WTC11 (cell line): Measurements from ENCODE around the gene TMIE. TPM values are rescaled to one million over a fixed set of nuclear protein-coding genes. Genes with fewer than 3 reads are reported as not detected.

ENCODE experiments used
- ATAC-seq: fragments of 200-7000 bp; cut with Tn5 transposase; 2 replicates; pipeline ENCODE4 v1.10.0; 2021; ENCODE audit warnings: mild to moderate bottlenecking, moderate library complexity
- CTCF ChIA-PET: fragments of 300-600 bp; sonication (Branson Sonifier 250); formaldehyde crosslinking; loops from one replicate; lab custom pipeline; 2021; ENCODE audit warnings: antibody characterized with exemption; lab: Charles Lee
- POLR2A ChIA-PET: fragments of 350-600 bp; sonication (Branson Sonifier 250); formaldehyde crosslinking; loops from one replicate; lab custom pipeline; 2021; ENCODE audit warnings: antibody characterized with exemption; lab: Charles Lee
- DNase-seq: peaks from one replicate; pipeline ENCODE4 v3.0.0; 2021; ENCODE audit warnings: low spot score
- H3K27ac Mint-ChIP-seq: 2 replicates; pipeline ENCODE4 v1.8.0; 2021; ENCODE audit warnings: mixed read lengths
- H3K27me3 Mint-ChIP-seq: 2 replicates; pipeline ENCODE4 v1.8.0; 2021; ENCODE audit warnings: low read depth, mild to moderate bottlenecking, moderate library complexity, mixed read lengths
- H3K36me3 Mint-ChIP-seq: 2 replicates; pipeline ENCODE4 v1.8.0; 2021; ENCODE audit warnings: mixed read lengths
- H3K4me1 Mint-ChIP-seq: 2 replicates; pipeline ENCODE4 v1.8.0; 2022; ENCODE audit warnings: mixed read lengths
- H3K4me3 Mint-ChIP-seq: 2 replicates; pipeline ENCODE4 v1.8.0; 2021; ENCODE audit warnings: mild to moderate bottlenecking, moderate library complexity, mixed read lengths
- H3K9me3 Mint-ChIP-seq: 2 replicates; pipeline ENCODE4 v1.8.0; 2021; ENCODE audit warnings: mixed read lengths
- ATF2 ChIP-seq: sonication (generic); formaldehyde crosslinking; IDR thresholded peaks from 2 replicates; pipeline ENCODE4 v1.8.1; 2022; ENCODE audit warnings: low read depth, missing genetic modification reagents, borderline replicate concordance
- ATF6 ChIP-seq: sonication (generic); formaldehyde crosslinking; IDR thresholded peaks from 2 replicates; pipeline ENCODE4 v1.8.1; 2023; ENCODE audit warnings: mild to moderate bottlenecking, missing genetic modification reagents
- CDX4 ChIP-seq: fragments of 250-450 bp; sonication (Bioruptor Pico); IDR thresholded peaks from 2 replicates; pipeline ENCODE4 v1.9.0; 2021; ENCODE audit warnings: moderate library complexity, mild to moderate bottlenecking, inconsistent platforms, borderline replicate concordance
- CTCF ChIP-seq: fragments of 200-600 bp; IDR thresholded peaks from 2 replicates; pipeline ENCODE4 v1.8.0; 2022; ENCODE audit warnings: antibody characterized with exemption
- E2F4 ChIP-seq: sonication (generic); formaldehyde crosslinking; IDR thresholded peaks from 2 replicates; pipeline ENCODE4 v1.8.1; 2022; ENCODE audit warnings: low read depth, mild to moderate bottlenecking, moderate library complexity, missing genetic modification reagents, borderline replicate concordance
- ESRRA ChIP-seq: sonication (generic); formaldehyde crosslinking; IDR thresholded peaks from 2 replicates; pipeline ENCODE4 v1.8.1; 2022; ENCODE audit warnings: mild to moderate bottlenecking, missing genetic modification reagents, borderline replicate concordance
- ETV6 ChIP-seq: sonication (generic); formaldehyde crosslinking; IDR thresholded peaks from 2 replicates; pipeline ENCODE4 v1.8.1; 2022; ENCODE audit warnings: mild to moderate bottlenecking, missing genetic modification reagents
- FOXP1 ChIP-seq: sonication (generic); formaldehyde crosslinking; IDR thresholded peaks from 2 replicates; pipeline ENCODE4 v1.8.0; 2022; ENCODE audit warnings: missing genetic modification reagents, mild to moderate bottlenecking, moderate library complexity, borderline replicate concordance
- MLX ChIP-seq: sonication (generic); formaldehyde crosslinking; IDR thresholded peaks from 2 replicates; pipeline ENCODE4 v1.8.1; 2023; ENCODE audit warnings: mild to moderate bottlenecking, missing genetic modification reagents, moderate library complexity
- NFYB ChIP-seq: sonication (generic); formaldehyde crosslinking; conservative IDR thresholded peaks from 2 replicates; pipeline ENCODE4 v1.8.0; 2022; ENCODE audit warnings: low read depth, missing genetic modification reagents
- NR3C1 ChIP-seq: sonication (generic); formaldehyde crosslinking; conservative IDR thresholded peaks from 2 replicates; pipeline ENCODE4 v1.8.1; 2023; ENCODE audit warnings: low read depth, mild to moderate bottlenecking, missing genetic modification reagents
- PRRX2 ChIP-seq: fragments of 250-450 bp; sonication (Bioruptor Pico); IDR thresholded peaks from 2 replicates; pipeline ENCODE4 v1.8.0; 2021; ENCODE audit warnings: mild to moderate bottlenecking
- SMAD4 ChIP-seq: sonication (generic); formaldehyde crosslinking; IDR thresholded peaks from 2 replicates; pipeline ENCODE4 v1.8.0; 2022; ENCODE audit warnings: mild to moderate bottlenecking, missing genetic modification reagents
- SOX15 ChIP-seq: fragments of 250-450 bp; sonication (Bioruptor Pico); IDR thresholded peaks from 2 replicates; pipeline ENCODE4 v1.9.0; 2021; ENCODE audit warnings: mild to moderate bottlenecking
- TCF7 ChIP-seq: sonication (generic); formaldehyde crosslinking; IDR thresholded peaks from 2 replicates; pipeline ENCODE4 v1.8.0; 2022; ENCODE audit warnings: mild to moderate bottlenecking, low read depth, missing genetic modification reagents, moderate library complexity
- ZNF281 ChIP-seq: sonication (generic); formaldehyde crosslinking; IDR thresholded peaks from 2 replicates; pipeline ENCODE4 v1.8.0; 2023; ENCODE audit warnings: mild to moderate bottlenecking, missing genetic modification reagents
- ZNF423 ChIP-seq: fragments of 250-450 bp; sonication (Bioruptor Pico); IDR thresholded peaks from 2 replicates; pipeline ENCODE4 v2.1.2; 2022; ENCODE audit warnings: mild to moderate bottlenecking, moderate library complexity
- ZNF425 ChIP-seq: fragments of 250-450 bp; sonication (Bioruptor Pico); conservative IDR thresholded peaks from 2 replicates; pipeline ENCODE4 v1.9.0; 2021; ENCODE audit warnings: mild to moderate bottlenecking
- ZSCAN18 ChIP-seq: fragments of 250-450 bp; sonication (Bioruptor Pico); IDR thresholded peaks from 2 replicates; pipeline ENCODE4 v2.1.2; 2022; ENCODE audit warnings: mild to moderate bottlenecking, moderate library complexity
- total RNA-seq: library from RNA; stranded (reverse); gene quantifications from 3 replicates; pipeline ENCODE4 v1.2.3, GENCODE V29; 2021

TMIE gene
- total RNA-seq, 1 experiment from 2014 or later, result 0.57 TPM

- TF ChIP-seq E2F4 (CRISPR knock-in tag) (no peak), ZNF281 (CRISPR knock-in tag) (no peak), NR3C1 (CRISPR knock-in tag) (no peak), ZSCAN18 (CRISPR knock-in tag) (no peak)
Measured at GRCh38 chr3:46667061-46667621, 34.1 kb upstream of the TMIE start (continued).

- Mint-ChIP-seq H3K4me3 (no peak overlapping the region), H3K36me3 (no peaks in the 10 kb centered on the region; the same call in 1 of the 2 replicates), H3K27ac (no peak overlapping the region; the same call in 1 of the 2 replicates), H3K27me3 (no peaks in the 10 kb centered on the region; the same call in 1 of the 2 replicates), H3K4me1 (peaks cover 14% of the 10 kb centered on the region), H3K9me3 (no peaks in the 10 kb centered on the region)
- ChIA-PET CTCF (no interaction called here), POLR2A (no interaction called here)
- TF ChIP-seq ETV6 (CRISPR knock-in tag) (no peak), ATF6 (CRISPR knock-in tag) (no peak), CDX4 (CRISPR knock-in tag) (no peak), ZSCAN18 (CRISPR knock-in tag) (no peak), ATF2 (CRISPR knock-in tag) (no peak), TCF7 (CRISPR knock-in tag) (no peak), FOXP1 (CRISPR knock-in tag) (no peak), ZNF423 (CRISPR knock-in tag) (no peak), CTCF (no peak), SMAD4 (CRISPR knock-in tag) (no peak), SOX15 (CRISPR knock-in tag) (no peak), ESRRA (no peak), PRRX2 (CRISPR knock-in tag) (no peak), ZNF425 (no peak), MLX (CRISPR knock-in tag) (no peak), NFYB (no peak)
- ATAC-seq (no peak), DNase-seq (peak; percentile 5)
Measured at GRCh38 chr3:46667657-46668056, 33.5 kb upstream of the TMIE start.
